HTERT RPE-1 (cell line): ENCODE data around the gene FAM124A.

ENCODE experiments used
- in situ Hi-C: fragments of 300-500 bp; cut with MboI; formaldehyde crosslinking; loops from 4 replicates; pipeline ENCODE4 v1.14.3; 2020; ENCODE audit warnings: low sequenced_read_pairs

The FAM124A gene

DNA sequence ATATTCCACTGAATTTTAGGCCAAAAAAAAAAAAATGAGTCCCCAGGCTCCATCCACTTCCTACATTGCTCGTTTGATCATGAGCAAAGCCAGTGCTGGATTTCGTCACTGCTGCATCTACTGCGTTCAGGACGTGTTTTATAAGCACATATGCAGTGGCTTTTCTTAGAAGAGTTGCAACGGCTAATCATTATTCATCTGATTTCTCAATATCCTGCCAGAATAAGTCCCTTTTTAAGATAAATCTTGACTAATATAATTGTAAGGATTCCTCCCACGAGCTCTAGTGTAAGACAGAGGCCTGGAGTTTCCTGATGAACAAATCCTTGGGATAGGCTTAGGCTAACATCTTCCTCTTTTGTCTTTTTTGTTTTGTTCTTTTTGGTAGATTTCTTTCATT is 19.5 kb downstream of the FAM124A start:
- in situ Hi-C loops, result no loop called here

DNA sequence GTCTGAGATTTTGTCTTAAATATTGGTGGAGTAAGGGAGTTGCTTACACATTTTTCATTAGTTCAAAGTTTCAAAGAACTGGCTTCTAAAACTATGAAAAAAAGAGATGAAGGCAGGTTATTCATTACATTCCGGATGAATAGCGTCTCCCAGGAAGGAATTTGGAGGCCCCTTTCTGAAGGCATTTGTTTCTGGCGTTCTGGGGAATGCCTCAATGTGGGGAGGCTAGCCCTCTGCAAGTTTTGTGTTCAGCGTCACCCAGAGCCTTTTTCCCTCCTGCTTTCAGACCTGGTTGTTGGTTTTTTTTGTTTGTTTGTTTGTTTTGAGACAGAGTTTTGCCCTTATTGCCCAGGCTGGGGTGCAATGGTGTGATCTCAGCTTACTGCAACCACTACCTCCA is 21.0 kb downstream of the FAM124A start:
- in situ Hi-C loops, result no loop called here

DNA sequence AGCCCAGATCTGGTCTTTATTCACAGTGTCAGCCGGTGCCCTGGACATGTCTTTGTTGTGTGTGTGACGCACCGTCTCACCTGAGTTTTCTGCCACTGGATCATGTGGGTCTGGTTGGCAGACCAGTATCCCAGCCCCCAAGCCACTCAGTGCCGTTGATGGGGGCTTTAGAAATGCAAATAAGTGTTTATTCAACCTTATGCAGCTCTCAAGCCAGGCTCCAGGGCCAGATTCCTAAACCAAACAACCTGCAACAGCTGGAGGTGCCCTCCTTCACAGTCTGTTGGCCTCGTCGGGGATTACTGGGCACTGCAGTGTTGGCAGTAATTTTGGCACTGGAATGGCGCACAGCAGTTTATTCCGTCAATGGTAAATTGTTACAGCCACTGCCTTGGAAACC is 21.6 kb downstream of the FAM124A start:
- in situ Hi-C loops, result no loop called here

DNA sequence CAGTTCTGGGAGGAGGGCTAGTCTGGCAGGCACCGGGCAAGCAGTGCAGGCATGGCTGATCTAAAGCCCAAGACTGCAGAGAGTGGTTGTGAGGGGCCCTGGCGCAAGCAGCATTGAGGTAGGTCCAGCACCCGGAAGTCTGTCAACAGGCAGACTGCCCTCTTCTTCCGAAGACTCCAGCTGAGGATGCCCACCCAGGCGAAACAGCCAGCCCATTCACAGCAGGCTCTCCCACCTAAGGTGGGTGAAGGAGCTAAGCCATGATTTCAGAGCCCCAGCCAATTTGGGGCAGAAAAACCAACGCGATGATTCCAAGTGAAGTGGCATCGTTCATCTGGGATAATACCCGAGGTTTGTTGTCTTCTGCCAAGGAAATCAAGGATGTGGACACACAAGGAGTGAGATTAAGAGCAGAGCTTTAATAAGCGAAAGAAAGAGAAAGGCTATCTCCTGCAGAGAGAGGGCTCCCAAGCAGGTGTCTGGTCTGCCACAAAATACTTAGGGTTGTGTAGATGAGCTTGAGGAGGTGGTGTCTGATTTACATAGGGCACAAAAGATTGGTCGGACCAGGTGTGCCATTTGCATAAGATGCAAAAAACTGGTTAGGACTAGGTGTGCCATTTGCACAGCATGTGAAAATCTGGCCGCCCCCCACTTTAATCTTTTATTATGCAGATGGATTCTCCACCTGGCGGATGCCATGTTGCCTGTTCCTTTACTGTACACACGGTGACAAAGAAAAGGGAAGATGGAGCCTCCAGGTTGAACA is 22.6 kb downstream of the FAM124A start:
- in situ Hi-C loops, result no loop called here

GRCh38 chr13:51245583-51245982 is 23.4 kb downstream of the FAM124A start:
- in situ Hi-C loops, result no loop called here

DNA sequence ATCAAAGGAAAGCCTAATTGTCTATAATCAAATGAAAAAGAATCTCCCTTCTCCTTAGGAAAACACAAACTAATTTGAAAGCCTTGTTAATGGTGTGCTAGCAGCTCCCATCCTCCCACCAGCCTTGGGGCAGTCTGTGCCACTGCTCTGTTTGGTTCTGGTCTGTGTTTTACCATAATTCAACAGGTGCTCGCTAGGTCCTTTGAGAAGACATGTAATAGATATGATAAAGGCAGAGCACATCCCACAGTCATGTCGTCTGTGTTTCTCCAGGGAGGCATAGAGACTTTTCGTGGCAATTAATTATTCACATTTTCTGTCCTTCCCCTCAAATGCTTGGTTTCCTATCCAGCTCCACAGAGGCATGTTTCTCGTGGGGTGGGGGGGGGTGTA is 23.8 kb downstream of the FAM124A start:
- in situ Hi-C loops, result no loop called here

DNA sequence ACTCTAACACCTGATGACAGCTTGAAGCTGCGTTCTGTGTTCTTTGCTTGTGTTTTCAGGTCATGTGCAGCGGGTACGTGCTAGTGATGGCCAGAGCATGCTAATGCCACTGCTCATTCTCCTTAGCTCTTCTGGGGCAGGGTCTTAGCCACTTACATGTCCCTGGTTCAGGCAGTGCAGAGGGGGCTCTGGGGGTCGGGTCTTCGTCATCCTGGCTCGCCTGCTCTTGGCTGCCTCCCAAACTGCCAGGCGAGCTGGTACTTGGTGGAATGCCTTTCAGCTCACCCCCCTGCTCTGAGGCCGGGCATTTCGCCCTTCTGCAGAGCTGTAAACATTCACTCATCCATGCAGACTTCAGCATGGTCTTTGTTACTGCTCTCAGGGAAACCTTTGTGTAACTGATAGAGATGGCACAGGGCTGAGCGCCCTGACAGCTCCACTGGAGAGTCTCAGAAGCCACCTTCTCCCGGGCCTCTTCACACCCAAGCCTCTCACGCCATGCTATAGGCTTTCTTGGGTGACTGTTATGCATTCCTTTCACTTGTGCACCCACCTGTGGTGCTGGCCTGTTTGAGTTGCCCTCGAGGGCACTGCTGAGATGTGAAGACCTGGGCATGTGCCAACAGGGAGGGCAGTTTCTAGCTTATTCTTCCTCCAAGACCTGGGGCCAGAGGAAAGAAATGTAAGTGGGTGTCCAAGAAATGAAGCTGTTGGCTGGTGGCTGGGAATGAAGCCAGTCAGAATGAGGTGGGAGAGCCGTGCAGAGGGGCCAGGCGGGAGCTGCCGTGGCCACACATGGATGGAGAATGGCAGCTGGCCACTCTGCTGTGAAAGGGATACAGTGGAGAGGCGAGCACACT is 24.4 kb downstream of the FAM124A start:
- in situ Hi-C loops, result no loop called here

GRCh38 chr13:51249255-51249654 is 27.1 kb downstream of the FAM124A start:
- in situ Hi-C loops, result no loop called here

GRCh38 chr13:51249770-51250741 is 27.9 kb downstream of the FAM124A start:
- in situ Hi-C loops, result no loop called here

GRCh38 chr13:51251480-51251879 is 29.3 kb downstream of the FAM124A start:
- in situ Hi-C loops, result no loop called here

DNA sequence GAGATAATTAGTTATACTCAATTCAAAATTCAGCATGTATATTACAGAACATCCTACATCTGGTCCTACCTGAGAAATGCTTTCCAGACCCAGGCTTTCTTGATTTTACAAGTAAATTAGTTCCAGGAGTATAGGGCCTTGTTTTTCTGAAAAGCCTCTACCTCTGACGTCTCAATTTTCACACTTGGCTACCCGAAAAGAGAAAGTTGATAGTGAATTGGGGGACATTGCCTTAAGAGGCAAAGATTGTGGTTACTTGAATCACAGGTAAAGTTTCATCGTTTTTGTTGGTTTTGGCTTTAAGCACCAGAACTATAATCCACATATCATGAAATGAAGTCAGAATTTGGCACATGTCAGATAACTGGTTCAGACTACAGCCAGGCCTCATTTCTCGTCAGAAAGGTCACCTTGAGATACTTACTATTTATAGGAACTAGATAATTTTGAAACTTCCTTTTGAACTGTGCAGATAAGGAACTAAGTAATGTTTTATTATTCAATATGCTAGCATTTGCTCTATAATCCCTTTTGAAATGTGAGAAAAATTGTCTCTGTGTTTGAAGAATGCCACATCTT is 30.8 kb downstream of the FAM124A start:
- in situ Hi-C loops, result no loop called here

DNA sequence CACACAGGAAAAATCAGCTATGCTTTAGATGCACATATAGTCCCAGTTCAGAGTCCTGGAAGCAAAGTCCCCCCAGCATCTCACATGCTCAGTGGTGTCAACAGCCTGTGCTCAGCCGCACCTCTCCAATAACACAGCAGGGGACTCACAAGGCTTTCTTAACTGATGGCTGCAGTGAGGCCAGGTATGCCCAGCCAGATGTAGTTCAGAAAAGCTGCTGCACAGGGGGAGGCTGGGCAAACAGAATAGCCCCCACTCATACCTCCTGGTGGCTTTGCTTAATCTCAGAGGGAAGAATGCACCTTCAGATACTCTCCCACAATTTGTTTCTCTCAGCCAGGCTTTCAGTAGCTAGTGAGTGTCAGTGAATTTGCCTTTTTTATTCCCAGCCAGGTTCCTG is 33.4 kb downstream of the FAM124A start:
- in situ Hi-C loops, result no loop called here

DNA sequence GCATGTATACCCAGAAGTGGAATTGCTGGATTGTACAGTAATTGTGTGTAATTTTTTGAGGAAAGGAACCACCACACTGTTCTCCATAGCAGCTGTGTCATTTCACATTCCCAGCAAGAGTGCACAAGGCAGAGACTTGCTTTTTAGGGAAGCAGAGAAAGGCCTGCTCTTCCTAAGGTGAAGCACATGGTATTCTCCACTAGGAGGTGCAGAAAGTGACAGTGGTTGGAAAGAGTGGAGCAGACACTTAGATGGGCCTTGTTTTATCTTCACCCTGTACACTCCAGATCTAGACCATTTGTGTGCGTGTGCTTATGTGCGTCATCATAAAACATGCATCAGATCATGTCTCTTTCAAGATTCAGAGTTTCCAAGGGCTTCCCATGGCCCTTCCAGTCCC is 35.0 kb downstream of the FAM124A start:
- in situ Hi-C loops, result no loop called here

- in situ Hi-C loops, result no loop called here
Observed at GRCh38 chr13:51258612-51259548, 36.7 kb downstream of the FAM124A start.

- in situ Hi-C loops, result no loop called here
Observed at GRCh38 chr13:51260154-51260553, 38.0 kb downstream of the FAM124A start.

GRCh38 chr13:51261610-51262249 is 39.5 kb downstream of the FAM124A start:
- in situ Hi-C loops, result no loop called here

GRCh38 chr13:51262501-51263211 is 40.5 kb downstream of the FAM124A start:
- in situ Hi-C loops, result no loop called here

DNA sequence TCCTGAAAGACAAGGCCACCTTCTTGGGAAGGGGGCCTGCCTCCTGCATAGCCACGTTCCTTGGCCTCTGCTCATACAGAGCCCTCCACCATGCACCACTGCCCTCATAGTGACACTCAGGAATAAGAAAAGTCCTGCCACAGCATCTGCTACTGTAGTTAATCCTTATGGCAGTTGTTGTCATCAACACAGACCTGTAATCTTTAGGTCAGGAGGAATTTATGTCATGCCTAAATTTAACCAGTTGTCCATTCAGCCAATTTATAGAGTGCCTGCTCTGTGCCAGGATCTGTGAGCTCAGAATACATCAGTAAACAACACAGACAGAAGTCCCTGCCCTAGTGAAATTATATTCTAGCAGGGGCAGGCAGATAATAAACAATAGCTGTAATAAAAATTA is 44.4 kb downstream of the FAM124A start:
- in situ Hi-C loops, result no loop called here

DNA sequence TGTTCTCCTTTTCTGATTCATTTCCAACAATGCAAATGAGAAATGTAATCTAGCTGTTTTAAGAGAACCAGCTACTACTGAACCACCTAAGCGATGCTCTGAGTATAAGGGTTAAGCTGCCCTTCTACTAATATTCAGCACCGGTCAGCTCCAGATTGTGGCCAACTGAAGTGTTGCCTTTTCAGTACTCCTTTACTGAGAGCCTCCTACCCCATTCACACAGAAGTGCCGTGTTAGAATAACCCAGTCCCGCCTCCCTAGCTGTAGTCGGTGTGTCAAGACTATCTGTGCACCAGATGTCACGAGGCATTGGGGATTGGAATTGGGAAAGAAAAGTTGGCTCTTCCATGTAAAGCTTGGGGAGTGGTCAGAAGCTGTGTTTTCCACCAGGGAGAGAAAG is 45.4 kb downstream of the FAM124A start:
- in situ Hi-C loops, result no loop called here
